GM21529 (cell line): ENCODE results near the gene ERCC8.
"Not testable (repeated sequence)": the region's sequence is repeated elsewhere in the genome, so short reads cannot be mapped to it uniquely, and the experiment has no call there.

Experiments used
- ATAC-seq: cut with Tn5 transposase; IDR thresholded peaks from one replicate; pipeline ENCODE4 v1.9.1; 2021; ENCODE audit not compliant: unreplicated experiment

Gene ERCC8

DNA sequence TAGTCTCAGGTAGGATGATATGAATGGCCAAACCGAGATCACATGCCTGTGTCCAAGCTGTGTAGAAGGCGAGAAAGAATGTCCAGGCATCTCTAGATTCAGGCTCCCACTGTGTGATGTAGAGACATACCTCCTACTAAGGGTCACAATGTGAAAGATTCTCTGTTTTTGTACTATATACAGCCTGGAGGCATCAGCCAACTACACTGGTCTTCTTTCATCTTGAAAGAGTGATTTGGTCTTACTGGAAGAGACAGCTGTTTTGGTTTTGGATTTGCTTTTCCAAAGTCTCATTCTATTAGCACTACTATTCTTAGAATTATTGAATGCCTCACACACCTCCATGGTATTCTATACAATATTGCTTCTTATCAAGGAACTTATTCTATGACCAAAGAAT, 26.4 kb downstream of the ERCC8 start:
- ATAC-seq, result no peak

DNA sequence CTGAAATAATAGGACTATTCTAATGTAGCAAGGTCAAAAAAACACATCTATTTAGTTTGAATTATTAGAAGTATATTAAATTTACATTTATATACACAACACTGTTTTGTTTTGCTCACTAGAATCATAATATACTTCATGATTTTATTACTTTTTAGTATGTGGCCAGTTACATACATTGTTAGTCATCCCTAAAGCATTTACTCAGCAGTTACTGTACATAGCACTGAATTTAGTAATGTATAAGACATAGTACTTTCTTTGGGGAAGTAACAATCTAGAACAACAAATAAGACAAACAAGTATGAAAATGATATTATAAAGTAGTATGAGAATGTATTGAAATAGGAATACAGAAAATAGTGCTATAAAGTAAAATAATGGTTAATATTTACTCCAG, 28.2 kb downstream of the ERCC8 start:
- ATAC-seq, result no peak

DNA sequence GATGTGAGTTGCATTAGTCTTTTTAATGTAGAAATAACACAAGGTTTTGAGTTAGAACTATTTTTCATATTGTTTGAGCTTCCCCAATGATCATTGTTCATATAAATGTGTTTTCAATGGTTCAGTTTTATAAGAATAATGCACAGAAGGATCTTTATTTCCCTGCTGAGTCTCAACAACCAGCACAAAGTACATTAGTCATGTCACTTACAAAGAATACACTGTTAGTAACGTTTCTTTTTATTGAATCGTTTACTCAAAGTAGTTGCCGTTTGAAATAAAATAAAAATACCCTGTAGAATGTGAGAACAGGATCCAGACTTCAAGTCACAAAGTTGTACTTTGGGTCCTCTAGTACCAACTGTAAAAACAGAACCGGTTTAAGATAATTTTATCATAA, 41.5 kb downstream of the ERCC8 start:
- no peak for ATAC-seq

DNA sequence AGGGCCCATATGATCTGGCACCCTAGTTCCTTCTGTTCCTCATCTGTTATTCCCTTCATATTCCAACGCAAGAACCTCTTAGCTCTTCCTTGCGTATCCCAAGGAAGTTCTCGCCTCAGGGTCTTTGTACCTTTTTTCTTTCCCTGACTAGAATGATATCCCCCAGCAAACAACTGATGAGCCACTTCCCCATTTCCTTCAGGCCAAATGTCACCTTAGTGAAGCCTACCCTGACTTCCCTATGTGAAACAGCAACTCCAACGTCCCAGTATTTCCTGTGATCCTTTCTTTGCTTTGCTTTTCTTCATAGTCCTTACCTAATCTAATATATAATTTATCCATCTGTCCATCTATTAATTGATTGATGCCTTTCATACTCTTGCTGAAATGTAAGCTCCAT, 47.9 kb downstream of the ERCC8 start:
- ATAC-seq, result no peak

DNA sequence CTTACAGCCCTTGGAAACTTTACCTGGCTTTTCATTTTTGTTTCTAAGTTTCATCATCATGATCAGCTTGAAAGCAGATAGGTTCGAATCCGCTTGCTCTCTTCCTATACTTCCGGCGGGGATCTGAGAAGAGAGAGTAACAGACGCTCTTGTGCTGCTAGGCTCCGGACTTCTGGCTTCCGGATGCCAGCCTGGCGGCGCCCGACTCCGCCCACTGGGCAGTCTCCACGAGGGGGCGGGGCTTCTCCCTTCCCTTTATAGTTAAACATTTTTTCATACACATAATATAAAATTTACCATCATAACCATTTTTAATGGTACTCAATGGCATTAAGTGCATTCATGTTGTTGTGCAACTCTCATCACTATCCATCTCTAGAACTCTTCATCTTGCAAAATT, 51.3 kb downstream of the ERCC8 start:
- ATAC-seq, result no peak

DNA sequence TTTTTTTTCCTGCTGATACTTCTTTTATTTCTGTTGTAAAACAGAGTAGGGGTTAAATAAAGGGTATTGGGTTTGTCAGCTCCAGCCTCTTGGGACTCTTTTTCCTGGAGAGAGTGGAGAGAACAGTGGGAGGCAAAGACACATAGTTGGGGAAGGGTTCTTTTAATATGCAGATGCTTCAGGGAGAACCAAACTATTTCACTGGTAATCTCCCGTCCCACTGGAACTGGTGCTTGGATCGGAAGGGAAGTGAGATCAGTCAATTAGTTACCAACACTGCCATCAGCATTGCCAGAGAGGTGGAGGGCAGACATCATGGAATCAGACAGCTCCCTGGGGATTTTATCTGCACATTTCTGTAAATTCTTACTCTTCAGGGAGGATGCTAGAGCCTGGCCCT, 53.2 kb downstream of the ERCC8 start:
- no peak for ATAC-seq

DNA sequence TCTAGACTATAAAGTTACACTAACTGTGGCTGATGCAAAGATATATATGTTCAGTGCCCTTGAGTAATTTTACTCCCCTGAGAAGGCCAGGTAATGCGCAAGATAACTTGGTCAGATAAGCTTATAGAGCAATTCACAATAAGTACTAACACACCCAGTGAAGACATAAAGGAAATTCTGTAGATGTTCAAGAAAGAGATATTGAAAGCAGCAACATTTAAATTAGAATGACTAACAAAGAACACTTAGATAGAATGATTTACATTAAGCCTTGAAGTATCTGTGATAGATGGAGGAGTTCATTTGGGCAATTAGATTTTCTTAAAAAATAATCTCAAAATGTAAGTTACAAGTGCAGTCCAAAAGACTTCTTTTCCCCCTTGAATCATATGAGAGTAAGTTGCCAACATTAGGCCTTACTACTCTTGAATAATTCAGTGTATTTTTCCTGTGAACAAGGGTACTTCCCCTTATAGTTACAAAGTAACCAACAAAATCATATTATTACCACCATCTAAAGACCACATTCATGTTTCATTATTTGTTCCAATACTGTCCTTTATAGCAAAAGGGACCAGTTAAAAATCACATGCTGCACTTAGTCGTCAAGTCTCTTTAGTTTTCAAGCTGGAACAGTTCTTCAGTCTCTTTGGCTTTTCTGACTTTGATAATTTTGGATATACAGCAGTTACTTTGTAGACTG, 56.4 kb downstream of the ERCC8 start:
- ATAC-seq, result no peak

DNA sequence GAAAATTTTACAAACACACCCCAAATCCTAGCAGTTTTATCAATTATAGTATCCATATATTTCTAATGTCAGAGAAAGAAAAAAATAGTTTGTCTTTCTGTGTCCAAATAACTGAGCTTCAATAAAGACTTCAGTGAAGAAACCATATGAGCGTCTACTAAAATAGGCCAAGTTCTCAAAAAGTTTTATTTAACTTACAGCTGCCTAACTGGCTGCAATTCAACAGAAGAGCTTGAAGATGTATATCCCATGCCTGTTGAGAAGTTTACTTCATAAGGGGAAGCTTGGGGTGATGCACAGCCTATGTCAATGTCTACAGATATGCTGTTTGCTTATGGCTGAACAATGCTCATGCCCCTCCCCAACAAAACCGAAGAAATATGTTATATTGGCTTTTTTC, 57.1 kb downstream of the ERCC8 start:
- ATAC-seq, result no peak

DNA sequence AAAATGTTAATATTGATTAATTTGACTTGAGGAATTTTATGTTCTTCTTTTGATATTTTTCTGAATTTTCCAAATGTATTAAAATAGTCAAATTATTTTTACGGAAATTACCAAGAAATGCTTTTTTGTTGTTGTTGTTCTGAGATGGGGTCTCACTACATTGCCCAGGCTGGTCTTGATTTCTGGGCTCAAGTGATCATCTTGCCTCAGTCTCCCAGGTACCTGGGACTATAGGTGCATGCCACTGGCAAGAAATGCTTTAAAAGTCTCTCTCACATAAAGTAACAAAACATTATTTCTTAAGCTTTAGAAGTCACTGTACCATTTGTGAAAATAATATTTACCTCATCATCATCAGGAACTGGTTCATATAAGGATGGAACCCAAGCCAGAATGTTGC, 57.8 kb downstream of the ERCC8 start:
- ATAC-seq, result no peak

DNA sequence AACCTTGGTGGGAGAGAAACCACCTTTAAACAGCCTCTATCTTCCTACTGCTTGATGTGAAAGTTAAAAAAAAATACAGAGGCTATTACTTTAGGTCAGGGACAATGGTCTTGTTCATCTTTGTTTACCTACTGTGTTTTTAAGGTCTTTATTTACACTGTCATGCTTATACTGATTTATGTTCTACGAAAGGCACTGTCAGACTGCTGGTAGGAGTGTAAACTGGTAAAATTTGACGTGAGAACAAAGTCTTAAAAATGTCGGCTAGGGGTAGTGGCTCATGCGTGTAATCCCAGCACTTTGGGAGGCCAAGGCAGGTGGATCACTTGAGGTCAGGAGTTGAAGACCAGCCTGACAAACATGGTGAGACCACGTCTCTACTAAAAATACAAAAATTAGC, 58.7 kb downstream of the ERCC8 start:
- no peak for ATAC-seq

DNA sequence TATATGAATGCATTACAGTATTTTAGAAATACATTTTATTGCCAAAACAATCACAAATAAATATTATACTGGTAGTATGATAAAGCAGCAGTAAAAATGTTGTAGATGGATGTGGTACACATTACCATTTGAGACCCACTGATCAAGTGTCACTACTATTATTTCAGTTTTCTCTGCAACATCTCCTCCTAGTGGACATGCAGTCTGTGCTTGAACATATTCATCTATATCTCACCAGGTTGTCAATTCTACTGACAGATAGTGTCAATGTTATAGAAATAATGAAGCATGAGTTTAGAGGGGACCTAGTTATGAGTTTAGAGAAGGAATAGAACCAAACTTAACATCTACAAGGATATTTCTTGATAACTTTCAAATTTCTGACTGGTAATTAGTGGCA, 61.6 kb downstream of the ERCC8 start:
- no peak for ATAC-seq

DNA sequence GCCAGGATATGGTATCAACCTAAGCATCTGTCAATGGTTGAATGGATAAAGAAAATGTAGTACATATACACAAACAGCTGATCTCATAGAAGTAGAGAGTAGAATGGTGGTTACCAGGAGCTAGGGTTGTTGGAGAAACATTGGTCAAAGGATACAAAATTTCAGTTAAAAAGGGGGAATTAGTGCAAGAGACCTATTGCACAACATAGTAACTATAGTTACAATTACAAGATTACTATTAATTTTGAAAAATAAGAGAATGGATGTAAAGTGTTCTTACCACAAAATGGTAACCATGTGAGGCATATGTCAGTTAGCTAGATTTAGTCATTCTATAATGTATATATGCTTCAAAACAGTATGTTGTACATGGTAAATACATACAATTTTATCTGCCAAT, 72.0 kb downstream of the ERCC8 start:
- no peak for ATAC-seq

DNA sequence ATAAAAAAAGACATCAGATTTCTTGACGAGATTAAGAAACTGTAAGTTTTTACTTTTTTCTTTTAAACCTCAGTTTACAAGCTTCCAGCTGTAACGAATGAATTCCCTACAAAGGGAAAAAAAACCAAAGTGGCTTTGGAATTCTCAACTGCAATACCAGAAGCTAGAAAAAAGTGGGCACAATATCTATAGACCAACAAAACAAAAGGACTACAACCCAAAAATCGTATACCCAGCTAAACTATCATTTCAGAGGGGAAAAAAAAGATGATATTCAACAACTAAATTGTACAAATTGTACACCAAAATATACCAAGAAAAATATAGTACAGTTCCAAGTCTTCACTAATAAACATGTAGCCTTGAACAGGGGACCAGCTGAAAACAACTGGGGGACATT, 74.0 kb downstream of the ERCC8 start:
- ATAC-seq, result no peak

DNA sequence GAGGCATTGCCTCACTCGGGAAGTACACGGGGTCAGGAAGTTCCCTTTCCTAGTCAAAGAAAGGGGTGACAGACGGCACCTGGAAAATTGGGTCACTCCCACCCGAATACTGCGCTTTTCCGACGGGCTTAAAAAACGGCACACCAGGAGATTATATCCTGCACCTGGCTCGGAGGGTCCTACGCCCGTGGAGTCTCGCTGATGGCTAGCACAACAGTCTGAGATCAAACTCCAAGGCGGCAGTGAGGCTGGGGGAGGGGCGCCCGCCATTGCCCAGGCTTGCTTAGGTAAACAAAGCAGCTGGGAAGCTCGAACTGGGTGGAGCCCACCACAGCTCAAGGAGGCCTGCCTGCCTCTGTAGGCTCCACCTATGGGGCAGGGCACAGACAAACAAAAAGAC, 84.3 kb downstream of the ERCC8 start:
- ATAC-seq, result not testable (repeated sequence)

DNA sequence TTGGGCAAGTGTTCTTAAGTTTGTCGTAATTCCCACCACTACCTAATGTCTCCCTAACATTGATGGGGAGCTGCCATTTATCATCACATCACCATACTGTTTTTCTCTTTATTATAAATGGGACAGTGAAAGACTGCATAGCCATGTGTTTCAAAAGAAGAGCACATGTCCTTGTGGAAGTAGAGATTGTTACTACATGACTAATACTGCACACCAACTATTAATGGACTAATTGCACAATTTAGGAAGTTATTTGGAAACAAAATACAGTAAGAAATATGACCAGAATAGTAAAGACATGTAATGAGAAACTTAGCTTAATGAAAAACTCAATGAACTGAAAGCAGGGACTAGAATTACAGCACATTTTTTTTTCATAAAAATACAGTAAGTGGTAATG, 88.8 kb downstream of the ERCC8 start:
- no peak for ATAC-seq

DNA sequence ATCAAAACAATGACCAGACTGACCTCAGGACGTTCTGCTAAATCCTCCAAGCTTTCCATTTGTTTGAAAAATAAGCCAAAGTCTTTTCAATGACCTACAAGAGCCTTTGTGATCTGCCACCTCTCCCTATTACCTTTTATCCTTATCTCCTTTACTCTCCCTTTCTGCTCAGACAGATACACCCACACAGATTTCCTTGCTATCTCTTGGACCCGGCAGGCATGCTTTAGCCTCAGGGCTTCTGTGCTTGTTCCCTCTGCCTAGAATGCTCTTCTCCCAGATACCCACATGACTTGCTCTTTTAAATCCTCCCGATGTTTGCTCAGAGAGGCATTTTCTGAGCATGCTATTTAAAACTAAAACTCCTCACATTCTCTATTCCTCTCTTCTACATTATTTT, 91.9 kb downstream of the ERCC8 start:
- ATAC-seq, result no peak

DNA sequence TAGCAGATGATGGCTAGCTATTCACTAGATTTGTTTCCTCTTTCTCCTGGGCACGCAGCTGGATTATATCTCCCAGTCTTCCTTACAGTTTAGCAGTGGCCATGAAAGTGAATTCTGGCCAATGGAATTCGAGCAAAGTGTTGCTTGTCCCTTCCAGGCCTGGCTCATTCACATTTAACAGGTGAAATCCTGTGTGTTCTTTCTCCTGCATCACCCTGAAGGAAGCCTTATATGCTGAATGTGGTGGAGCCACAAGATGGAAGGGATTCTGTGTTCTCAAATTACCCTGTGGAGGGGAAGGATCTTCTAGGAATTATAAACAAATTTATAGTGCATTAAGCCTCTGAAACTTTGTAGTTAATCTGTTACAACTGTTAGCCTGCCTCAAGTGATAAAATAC, 92.6 kb downstream of the ERCC8 start:
- ATAC-seq, result no peak

DNA sequence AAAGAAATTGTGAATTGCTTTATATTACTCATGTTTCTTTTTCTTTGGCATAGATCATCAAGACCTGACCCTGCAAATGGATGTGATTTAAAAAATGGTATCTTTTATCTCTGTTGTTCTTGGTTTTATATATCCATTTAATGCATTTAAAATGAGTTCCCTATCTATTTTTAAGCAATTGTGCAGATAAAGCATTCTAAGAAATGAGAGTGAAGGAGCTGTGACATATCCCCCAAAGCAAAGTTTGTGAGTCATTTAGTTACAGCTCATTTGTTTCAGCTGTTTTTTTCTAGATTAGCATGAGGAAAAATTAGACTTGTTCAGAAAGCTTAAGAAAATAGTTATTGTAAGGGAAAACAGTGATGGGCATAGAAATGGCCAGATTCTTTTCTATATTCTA, 93.2 kb downstream of the ERCC8 start:
- ATAC-seq, result no peak

DNA sequence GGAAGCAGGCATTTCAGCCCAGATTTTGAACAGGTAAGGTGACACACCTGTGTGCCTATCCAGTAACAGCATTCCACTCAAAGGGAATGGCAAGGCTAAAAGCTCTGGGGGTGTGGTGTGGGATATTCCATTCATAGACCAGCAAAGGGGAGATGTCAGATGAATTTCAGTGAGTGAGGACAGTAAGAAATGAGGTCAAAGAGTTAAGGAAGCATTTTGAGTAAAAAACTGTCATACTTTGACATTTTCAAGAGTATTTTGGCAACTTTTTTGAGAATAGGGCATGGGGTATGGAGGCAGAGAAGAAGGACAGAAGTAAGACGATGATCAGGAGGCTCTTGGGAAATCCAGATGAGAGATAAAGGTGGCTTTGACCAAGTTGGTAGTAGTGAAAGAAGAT, 98.6 kb downstream of the ERCC8 start:
- no peak for ATAC-seq

DNA sequence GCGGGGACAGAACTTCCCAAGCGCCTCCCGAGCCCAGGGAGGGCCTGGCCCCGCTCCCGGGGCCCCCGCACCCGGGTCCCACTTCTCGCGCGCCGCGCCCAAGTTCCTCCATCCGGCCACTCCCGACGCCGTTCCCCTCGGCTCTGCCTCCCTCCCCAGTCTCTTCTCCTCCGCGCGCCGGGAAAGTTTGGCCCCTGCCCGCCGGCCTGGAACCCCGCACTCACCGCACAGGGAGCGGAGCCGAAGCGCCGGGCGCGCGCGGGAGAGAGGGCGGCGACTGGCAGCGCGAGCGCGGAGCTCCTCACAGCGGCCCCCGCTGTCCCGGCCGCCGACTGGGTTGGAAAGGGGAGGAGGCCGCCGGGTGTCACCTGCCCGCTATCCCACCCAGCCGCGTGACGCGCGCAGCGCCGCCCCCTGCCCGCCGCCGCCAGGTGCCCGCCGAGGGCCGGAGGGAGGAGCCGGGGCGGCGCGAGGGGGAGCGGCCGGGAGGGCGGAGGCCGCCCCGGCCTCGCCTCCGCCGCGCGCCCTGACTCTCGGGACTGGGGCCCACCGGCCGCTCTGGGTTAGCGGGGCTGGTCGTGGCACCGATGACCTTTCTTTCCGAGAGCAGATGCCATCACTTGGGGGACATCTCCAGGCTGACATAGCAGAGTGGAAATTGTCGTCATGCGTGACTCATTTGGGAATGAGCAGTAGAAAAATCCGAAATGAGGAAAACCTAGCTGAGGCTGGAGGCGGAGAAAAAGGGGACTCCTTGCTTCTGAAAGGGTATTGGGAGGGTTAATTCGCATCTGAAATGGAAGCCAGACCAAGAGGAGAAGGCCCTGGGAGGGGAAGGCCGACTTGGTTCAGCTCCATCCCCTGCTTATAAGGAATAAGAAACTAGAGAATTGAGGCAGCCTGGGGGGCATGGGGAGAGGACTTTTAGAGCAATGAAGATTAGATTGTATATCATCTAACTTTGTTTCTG, 100.6 kb downstream of the ERCC8 start, which contains the start of gene ELOVL7:
Gene ELOVL7 (minus strand): TSS at position 334 of the 970 bp plus-strand sequence. CDS start 56,872 bp downstream, outside the sequence.
- ATAC-seq, result peak; percentile 92

DNA sequence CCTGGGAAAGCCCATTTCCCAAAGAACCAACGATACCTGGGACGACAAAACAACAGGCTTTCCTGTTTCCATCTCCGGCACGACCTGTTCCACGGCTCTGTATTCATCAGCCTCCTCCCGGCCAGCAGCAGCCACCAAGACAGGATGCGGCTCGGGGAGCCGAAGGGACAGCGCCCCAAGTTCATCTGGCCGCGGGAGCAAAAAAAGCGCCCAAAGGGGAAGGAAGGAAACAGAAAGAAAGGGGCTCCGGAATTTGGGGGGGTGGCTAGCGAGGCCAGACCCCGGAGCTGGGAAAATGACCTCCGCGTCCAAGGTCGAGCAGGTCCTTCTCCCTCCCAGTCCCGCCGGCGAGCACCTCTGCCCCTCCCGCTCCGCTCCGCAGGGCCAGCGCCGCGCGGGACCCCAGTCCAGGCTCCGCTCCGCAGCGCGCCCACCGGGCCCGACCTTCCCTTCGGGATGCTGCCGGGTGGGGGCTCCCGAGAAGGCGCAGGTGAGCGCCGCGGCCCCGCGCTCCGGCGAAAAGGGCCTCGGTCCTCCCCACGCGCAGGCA, 101.4 kb downstream of the ERCC8 start:
- peak; percentile 32 for ATAC-seq

DNA sequence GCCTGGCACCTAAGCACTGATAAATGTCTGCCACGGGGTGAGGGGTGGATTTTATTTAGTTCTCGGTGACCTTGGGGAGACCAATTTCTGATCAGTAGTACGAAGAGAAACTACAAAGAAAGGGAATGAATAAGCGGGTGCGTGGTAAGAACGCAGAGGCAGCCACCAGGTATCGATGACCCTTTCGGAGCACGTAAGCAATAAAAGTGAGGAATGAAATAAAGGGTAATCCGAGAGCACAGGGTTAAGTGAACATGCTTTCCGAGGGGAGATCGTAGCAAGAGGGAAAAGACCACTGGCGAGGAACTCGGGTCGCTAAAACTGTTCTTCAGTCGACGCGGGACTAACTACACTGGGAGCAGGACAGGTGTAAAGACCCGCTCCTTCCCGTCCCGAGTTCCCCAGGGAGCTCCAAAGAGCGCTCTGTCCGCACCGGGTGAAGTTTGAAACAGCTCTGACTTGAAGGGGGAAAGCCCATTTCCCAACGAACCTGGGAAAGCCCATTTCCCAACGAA, 101.9 kb downstream of the ERCC8 start:
- no peak for ATAC-seq
